NCI-H187 treated with DMSO at 0.1 percent for 48 hours (cell line): ENCODE results near the gene LTN1.
"Not testable (repeated sequence)": the region's sequence is repeated elsewhere in the genome, so short reads cannot be mapped to it uniquely, and the experiment has no call there.

Experiments
- DNase-seq: peaks from one replicate; lab custom pipeline; 2025; lab: John Stamatoyannopoulos, UW

Gene LTN1

DNA sequence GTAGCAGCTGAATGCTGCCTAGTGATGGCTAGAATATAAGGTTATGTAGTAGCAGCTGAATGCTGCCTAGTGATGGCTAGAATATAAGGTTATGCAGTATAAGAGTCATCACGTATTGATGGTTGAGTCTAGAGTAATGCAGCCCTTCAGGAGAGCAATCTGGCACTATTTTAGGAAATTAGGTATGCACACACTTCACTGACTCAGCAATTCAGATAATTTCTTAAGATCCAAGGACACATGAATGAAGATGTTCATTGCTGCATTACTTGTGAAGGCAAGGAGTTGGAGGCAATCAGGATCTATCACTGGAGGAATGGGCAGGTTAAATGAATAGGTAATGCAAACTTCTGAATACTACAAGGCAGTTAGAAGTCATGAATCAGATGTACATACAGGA, 13.6 kb downstream of the LTN1 start:
- no peak for DNase-seq

DNA sequence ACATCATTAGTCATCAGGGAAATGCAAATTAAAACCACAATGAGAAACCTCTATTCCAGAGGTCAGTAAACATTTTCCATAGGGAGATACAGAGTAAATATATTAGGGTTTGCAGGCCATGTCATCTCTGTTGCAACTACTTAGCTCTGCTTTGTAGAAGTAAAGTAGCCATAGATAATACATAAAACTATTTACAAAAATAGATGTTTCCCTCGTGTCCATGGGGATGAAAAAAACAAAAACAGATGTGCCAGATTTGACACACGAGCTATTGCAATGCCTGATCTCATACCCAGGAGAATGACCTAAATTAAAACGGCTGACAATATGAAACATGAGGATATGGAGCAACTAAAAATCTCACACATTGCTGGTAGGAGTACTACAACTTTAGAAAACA, 17.3 kb downstream of the LTN1 start:
- no peak for DNase-seq

DNA sequence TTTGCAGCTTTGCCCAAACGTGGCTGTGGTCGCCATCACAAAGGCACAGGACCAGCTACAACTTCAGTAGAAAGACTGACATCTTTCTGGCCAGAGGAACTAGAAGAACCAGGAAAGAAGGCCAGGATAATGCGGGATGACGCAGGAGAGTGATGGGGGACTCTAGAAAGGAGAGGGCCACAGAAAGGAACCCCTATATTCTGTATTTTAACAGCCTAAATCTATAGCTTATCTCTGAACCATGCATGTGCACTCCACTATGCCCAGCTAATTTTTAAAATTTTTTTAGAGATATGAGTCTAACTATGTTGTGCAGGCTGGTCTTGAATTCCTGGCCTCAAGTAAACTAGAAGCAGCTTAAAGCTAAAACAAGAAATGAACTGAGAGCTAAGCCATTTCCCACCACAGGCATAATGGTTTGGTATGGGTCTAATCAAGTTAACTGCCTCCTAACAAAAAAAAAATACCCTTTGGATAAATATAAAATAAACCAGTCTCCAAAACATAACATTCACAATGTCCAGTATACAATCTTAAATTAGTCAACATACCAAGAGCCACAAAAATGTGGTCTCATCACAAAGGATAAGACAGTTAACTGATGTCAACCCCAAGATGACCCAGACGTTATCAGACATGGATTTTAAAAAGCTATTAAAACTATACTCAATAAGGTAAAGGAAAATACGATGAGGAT, 18.0 kb downstream of the LTN1 start:
- no peak for DNase-seq

DNA sequence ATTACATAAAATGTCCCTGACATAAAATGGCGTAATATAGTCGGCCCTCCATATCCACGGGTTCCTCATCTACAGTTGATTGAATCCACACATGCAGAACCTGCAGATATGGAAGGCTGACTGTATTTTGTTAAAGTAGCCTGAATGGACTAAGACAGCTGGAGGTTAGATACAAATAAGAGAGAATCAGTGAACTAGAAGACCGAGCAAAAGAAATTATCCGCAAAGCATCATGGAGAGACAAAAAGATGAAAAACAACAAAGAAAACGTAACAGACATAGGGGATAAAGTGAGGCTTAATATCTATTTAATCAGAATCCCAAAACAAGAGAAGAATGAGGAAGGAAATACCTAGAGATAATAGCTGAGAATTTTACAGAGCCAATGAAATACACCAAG, 20.3 kb downstream of the LTN1 start:
- no peak for DNase-seq

DNA sequence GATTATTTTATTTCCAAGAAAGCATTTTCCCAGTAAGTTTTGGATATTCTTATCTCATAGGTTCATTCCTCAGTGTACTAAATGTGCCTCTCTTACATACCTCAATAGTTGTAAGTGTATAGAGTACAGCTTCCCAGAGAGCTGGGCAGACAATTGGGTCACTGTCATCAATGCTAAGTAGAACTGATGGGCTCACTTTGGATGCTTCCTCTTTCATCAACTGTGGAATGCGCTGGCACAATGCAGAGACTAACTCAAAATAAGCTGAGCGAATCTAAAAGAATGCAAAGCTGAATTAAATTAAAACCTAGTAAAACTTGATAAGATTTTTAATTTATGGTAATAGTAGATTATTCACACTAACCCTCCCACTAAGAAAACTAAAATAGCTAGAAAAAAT, 21.5 kb downstream of the LTN1 start:
- DNase-seq: no peak

DNA sequence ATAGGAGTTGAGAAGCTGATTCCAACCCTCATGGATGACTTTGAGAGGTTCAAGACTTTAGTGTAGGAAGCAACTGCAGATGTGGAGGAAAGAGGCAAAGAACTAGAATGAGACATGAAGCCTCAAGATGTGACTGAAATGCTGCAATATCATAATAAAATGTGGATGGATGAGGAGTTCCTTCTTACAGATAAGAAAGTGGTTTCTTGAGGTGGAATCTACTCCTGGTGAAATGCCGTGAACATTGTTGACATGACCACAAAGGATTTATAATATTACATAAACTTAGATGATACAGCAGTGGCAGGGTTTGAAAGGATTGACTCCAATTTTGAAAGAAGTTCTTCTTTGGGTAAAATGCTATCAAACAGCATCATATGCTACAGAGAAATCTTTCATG, 28.8 kb downstream of the LTN1 start:
- no peak for DNase-seq

DNA sequence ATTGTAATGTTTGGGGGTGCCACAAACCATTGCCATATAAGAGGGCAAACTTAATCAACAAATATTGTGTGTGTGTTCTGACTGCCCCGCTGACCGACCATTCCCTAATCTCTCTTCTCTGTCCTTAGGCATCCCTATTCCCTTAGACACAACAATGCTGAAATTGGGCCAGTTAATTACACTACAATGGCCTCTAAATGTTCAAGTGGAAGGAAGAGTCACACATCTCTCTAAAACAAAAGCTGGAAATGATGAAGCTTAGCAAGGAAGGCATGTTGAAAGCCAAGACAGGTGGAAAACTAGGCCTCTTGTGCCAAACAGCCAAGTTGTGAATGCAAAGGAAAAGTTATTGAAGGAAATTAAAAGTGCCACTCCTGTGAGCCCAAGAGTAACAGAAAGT, 30.2 kb downstream of the LTN1 start:
- DNase-seq: no peak

DNA sequence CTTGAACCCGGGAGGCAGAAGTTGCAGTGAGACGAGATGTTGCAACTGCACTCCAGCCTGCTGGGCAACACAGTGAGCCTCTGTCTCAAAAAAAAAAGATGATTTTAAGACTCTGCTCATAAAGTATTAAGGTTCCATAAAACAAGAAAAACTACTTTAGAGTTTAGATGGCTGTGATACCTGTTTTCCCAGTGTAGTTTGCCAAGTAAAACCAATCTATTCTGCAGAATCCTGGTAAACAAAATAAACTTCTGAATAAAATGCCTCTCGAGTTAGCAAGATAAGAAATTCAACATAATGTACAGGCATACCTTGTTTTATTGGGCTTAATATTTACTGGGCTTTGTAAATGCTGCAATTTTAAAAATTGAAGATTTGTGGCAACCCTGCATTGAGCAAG, 30.8 kb downstream of the LTN1 start:
- no peak for DNase-seq

DNA sequence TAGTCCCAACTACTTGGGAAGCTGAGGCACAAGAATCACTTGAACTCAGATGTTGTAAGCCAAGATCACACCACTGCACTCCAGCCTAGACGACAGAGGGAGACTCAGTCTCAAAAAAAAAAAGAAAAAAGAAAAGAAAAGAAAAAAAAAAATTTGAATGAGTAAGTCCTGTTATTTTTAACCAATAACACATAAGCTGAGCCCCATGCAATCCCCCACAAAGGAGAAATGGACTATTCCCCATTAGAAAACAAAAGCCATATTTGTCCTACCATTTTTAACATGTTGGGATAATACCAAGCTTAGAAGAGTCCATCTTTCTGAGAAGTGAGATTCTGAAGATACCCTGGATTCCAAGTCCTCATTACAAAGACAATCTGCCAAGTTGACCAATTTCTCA, 32.4 kb downstream of the LTN1 start:
- no peak for DNase-seq

DNA sequence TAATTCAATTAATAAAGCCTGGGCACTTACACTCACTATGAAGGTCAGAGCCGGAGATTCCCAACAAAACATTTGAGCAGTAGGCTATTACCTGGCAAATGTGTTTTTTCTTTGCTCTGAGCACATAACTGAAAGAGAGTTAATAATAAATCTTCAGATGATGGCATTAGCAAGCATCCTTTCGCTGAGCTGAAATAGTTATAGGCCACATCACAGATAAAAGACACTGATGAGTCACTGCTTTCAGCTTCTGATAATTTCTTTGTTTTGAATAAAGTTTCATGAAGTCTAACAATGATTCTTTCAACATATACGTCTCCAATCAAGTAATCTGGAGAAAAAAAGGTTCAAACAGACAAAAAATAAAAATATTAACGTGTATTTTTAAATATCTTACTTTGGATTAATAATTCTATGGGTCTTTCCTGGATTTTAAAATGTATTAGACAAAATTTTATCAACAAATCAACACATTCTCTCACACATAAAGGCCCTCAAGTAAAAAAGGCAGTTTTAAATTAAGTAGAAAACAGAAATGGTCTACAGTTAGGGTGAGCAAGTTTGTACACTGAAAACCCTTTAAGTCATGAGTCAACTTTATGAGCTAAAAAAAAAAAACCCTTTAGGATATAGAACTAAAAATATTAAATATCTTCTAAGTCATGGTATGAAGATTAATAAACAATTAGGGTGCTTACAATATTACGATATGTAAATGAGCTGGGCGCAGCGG, 33.1 kb downstream of the LTN1 start:
- no peak for DNase-seq

DNA sequence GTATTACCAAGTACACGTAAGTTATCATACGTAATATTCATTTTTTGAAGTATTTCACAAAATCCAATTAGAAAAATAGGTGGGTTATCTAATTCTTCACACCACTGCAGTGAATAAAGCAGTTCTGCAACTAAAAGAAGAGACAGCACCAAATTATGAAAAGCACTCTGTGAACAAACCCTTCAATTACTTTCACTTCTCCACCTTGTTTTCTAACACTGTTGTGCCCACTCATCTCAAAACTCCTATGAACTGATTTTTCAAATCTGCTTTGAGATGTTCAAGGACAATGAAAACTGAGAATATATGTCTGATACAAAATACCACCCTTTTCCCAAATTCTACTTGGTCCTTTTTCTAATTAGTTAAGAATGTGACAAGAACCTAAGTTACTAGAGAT, 39.4 kb downstream of the LTN1 start:
- DNase-seq: no peak

DNA sequence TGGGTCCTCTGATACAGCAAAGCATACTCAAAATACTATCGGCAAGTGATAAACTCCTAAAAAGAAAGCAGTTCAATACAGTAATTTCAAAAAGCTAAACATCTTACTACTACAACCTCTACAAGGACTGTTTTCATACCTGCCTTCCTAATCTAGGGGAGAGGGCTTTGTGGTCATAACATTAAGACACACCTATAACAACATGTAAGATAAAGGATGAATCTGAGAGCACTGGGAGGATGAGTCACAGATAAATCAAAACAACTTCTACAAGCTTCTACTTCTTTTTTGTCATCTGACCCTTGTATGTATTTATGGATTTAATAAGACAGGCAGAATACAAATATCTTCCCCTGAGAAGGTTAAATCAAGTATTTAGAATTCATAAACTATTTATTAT, 40.0 kb downstream of the LTN1 start:
- DNase-seq: no peak

DNA sequence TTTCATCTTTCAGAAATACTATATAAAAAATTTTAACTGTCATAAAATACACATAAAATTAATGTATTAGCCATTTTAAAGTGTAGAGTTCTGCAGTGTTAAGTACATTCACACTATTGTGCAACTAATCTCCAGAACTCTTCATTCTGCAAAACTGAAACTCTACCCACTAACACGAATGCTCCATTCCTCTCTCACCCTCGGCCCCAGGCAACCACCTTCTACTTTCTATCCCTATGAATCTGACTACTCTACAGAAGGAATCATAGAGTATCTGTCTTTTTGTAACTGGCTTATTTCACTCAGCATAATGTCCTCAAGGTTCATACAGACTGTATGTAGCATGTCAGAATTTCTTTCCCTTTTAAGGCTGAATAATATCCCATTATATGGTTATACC, 43.4 kb downstream of the LTN1 start:
- DNase-seq: no peak

DNA sequence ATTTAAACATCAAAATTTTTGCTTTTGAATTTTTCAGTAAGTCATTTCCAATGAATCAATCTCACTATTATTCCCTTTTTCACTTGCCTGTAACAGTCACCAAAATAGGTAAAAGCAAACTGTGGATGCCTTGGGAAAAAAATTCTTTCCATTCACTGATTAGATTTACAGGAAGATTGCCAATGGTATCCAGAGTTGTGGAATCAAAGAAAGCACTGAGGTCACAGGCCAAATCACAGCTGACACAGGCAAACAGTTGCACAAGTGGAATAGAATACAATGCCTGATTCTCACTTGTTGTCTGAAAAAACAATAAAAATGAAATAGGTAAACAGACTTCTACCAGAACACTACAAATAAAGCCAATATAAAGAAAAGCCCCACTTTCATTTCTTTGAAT, 48.4 kb downstream of the LTN1 start:
- DNase-seq: no peak

DNA sequence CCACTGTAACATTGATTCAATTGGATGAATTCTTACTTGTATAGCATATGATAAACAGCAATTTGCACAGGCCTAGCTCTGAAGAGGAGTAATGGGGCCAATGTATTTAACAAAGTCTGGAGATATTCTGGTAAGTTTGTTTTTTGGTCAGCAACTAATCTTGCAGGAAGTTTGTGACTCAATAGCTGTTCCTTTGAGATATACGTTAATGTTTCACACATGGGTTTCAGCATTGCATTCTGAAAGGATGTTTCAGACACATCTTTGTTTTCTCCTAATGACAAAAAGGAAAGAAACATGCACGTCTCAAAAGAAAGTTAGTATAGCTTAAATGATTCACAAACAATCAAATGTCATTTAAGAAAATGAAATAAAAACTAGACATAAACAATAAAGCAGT, 49.0 kb downstream of the LTN1 start:
- no peak for DNase-seq

DNA sequence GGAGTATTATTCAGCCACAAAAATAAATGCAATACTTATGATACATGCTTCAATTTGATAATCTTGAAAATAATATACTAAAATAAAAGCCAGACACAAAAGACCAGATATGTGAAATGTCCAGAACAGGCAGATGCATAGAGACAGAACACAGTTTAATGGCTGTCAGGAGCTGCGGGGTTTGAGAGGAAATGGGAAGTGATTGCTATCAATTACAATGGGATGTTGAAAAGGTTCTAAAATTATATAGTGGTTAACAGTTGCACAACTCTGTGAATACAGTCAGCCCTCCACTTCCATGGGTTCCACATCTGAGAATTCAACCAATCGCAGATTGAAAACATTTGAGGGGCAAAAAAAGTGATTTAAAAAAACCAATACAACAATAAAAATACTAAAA, 54.0 kb downstream of the LTN1 start:
- DNase-seq: no peak

DNA sequence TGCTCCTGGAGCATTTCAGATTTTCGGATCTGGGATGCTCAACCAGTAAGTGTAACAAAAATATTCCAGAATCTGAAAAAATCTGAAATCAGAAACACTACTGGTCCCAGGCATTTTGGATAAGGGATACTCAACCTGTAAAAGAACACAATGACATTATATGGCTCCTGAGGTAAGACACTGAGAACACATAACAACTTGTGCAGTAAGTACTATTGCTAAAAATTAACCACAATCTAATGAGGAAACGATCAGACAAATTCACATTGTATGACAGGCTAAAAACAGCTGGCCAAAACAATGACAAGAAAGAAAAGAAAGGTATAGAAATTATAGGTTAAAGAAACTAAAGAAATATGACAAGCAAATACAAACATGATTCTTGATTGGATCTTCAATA, 54.9 kb downstream of the LTN1 start:
- DNase-seq: no peak

DNA sequence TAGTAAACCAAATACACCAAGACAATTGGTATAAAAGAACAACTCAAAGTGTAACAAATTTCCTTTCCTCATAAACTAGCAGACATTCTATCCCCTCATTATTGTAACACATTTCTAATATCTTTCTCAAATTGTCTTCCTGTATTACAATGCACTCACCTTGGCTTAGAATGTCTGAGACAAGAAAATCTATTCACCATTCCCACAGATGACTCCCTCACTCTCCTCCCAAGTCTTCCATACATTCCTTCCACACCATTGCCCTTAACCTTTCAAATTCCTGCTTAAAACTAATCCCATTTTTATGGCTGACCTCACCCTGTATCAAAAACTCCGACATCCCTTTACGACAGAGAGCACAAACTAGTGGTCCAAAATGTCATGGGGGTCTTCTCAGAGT, 56.0 kb downstream of the LTN1 start:
- no peak for DNase-seq

DNA sequence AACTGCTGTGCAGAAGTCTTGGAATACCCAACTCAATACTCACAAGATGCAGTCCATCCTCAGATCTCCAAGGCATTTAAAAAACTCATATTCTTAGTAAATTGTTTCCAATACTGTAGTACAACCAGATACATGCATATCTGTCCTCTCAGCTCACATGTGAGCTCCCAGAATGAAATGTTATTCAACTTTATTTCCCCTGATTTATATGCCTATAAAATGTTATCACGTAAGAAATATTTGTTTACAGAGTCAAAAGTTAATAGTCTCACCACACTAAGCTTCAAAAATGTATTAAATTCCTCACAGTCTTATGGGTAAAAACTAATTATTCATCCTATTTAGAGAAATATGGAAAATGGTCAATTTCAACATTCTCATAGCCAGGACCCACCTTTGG, 56.6 kb downstream of the LTN1 start:
- no peak for DNase-seq

DNA sequence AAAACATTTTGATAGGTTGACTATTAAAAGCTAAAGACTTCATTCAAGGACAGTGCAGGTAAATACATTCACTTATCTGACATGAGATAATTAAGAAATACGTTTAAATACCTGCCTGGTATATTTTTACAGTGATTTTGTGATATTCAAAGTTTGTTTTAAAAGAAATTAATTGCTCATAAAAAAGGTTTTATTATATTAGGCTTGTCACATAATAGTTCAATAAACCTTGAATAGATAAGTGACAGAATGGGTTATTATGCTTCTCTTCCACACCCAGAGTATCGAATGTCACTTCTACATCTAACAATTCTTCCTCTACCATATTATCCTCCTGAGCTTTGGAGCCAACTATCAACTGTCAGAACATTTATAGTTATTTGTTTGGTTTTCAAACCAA, 60.0 kb downstream of the LTN1 start:
- DNase-seq: no peak

DNA sequence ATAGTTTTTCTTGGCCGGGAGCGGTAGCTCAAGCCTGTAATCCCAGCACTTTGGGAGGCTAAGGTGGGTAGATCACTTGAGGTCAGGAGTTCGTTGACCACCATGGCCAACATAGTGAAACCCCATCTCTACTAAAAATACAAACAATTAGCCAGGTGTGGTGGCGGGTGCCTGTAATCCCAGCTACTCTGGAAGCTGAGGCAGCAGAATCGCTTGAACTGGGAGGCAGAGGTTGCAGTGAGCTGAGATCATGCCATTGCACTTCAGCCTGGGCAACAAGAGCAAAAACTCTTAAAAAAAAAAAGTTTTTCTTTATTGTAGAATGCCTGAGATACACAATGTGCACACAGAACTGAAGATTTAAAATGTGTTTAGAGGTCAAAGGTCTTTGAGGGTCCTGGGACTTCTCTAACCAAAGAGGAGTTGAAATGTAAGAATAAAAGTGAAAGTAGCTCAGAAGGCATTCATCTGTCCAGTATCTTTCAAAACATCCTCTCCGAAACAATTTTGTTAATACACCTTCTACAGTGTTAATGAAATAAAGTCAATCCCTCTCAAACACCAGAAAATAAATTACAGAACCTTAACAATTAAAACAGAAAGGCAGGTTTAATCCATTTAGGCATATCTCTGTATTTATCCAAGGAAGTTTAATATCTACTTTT, 60.8 kb downstream of the LTN1 start:
- not testable (repeated sequence) for DNase-seq

DNA sequence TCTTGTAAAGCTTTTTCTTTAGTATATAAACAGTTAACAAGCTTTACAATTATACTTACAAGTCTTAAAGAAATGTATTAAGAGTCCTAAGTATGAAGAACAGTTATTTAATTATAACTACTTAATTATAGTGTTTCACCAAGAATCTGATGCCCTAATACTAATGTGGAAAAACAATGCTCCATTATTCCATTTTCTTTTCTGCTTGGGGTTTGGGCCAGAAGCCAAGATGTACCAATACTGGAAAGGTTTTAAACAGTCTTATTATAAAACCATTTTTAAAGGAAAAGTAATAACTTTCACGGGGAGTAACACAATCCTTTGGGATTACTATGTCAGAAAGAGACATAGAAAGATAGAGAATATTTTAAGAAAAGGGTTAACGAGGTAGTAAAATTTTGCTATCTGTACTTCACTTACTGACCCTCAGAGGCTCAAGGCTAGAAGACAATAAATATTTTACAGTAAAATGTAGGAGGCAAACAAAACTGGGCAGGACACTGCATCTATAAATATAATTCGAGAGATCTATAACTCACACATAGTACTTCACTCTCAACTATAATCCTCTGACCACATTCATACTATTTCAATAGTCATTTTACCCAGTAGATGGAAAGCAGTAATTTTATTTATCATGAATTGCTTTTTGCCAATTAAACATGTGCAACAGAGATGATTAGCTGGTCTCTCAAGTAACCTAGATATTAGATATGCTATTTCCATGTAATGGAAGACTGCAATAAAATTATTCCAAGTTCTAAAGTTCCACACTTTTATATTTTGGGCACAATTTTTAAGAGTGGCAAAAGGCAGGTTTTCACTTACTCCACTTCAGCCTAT, 63.9 kb downstream of the LTN1 start:
- no peak for DNase-seq

DNA sequence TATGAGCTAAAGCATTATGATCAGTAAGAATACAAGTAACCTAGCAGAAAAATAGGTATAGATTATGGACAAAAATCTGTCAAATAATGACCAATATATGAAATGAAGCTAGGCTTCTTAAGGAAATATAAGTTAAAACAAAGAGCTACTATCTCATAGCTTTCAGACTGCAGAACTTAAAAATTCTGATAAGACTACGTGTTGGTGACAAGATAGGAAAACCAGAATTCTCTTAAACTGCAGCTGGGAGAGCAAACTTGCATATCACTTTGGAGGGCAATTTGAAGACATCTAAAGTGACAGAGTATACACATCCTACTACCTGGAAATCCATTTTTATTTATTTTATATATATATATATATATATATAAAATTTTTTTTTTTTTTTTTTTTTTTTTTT, 65.5 kb downstream of the LTN1 start:
- DNase-seq: no peak
